Kidney epithelial cell (primary cell): Measurements from ENCODE around the gene TEAD4. TPM values are rescaled to one million over a fixed set of nuclear protein-coding genes. Genes with fewer than 3 reads are reported as not detected.

Experiments
- DNase-seq: peaks from one replicate; pipeline ENCODE4 v3.0.0-alpha.2; 2010; ENCODE audit warnings: low read depth
- H3K27me3 ChIP-seq: 2 replicates; pipeline ENCODE4 v1.6.0; 2011; ENCODE audit warnings: low read length; ENCODE audit not compliant: control insufficient read depth, insufficient read depth
- H3K36me3 ChIP-seq: 2 replicates; pipeline ENCODE4 v1.5.1; 2011; ENCODE audit warnings: low read length; ENCODE audit not compliant: control insufficient read depth, insufficient read depth
- H3K4me3 ChIP-seq: 2 replicates; pipeline ENCODE4 v1.5.1; 2011; ENCODE audit warnings: low read depth, mild to moderate bottlenecking, control low read depth, low read length
- CTCF ChIP-seq: IDR thresholded peaks from 2 replicates; pipeline ENCODE4 v1.5.1; 2011; ENCODE audit warnings: mild to moderate bottlenecking, moderate library complexity, low read length, control low read depth, inconsistent platforms; ENCODE audit not compliant: insufficient read depth, poor library complexity, severe bottlenecking
- total RNA-seq: library from RNA; depleted of rRNA; stranded (reverse); fragments of >200 nt; gene quantifications from 2 replicates; pipeline ENCODE4 v1.2.3, GENCODE V29; 2015

Gene TEAD4
- total RNA-seq, 1 donor from 2014 or later, result 38.6 TPM

GRCh38 chr12:2997989-2998670 lies 38.9 kb downstream of the TEAD4 start:
- Histone ChIP-seq H3K36me3 (peaks cover 1% of the 10 kb centered on the region), H3K4me3 (no peak overlapping the region), H3K27me3 (no peaks in the 10 kb centered on the region)
- no peak for TF ChIP-seq CTCF
- DNase-seq, result no peak

- Histone ChIP-seq H3K4me3 (no peak overlapping the region), H3K27me3 (no peaks in the 10 kb centered on the region), H3K36me3 (peaks cover 1% of the 10 kb centered on the region)
- no peak for TF ChIP-seq CTCF
- peak; percentile 58 for DNase-seq
Measured at GRCh38 chr12:2998789-2999264, 39.6 kb downstream of the TEAD4 start.

- TF ChIP-seq CTCF, result no peak
- no peak for DNase-seq
- peaks cover 1% of the 10 kb centered on the region for H3K36me3 ChIP-seq
- H3K27me3 ChIP-seq, result no peaks in the 10 kb centered on the region
- H3K4me3 ChIP-seq, result no peak overlapping the region
Measured at GRCh38 chr12:2999265-2999841, 40.2 kb downstream of the TEAD4 start.

GRCh38 chr12:3000548-3001275 lies 41.5 kb downstream of the TEAD4 start:
- no peak overlapping the region for H3K4me3 ChIP-seq
- no peaks in the 10 kb centered on the region for H3K36me3 ChIP-seq
- DNase-seq, result no peak
- H3K27me3 ChIP-seq, result no peaks in the 10 kb centered on the region
- TF ChIP-seq CTCF, result no peak

- DNase-seq, result no peak
- TF ChIP-seq CTCF, result no peak
- Histone ChIP-seq H3K4me3 (no peak overlapping the region), H3K36me3 (no peaks in the 10 kb centered on the region), H3K27me3 (no peaks in the 10 kb centered on the region)
Measured at GRCh38 chr12:3002646-3003045, 43.4 kb downstream of the TEAD4 start.
